Keratinocyte (primary cell): ENCODE measurements around the gene RB1. TPM values are rescaled to one million over a fixed set of nuclear protein-coding genes. Genes with fewer than 3 reads are reported as not detected.

Experiments
- DNase-seq: peaks from one replicate; pipeline ENCODE4 v3.0.0-alpha.2; 2011; ENCODE audit warnings: low read depth, missing footprints, low spot score
- FAIRE-seq: peaks from 2 replicates; lab custom pipeline; 2011; peaks lifted over from hg19 to GRCh38; lab: Jason Lieb, UNC
- H2AFZ ChIP-seq: 2 replicates; pipeline ENCODE4 v1.6.0; 2012; ENCODE audit warnings: low read length, control low read depth, inconsistent platforms; ENCODE audit not compliant: control insufficient read depth
- H3K27ac ChIP-seq: 2 replicates; pipeline ENCODE4 v1.5.1; 2011; ENCODE audit warnings: low read length; ENCODE audit not compliant: control insufficient read depth, insufficient read depth
- H3K27me3 ChIP-seq: 3 replicates; pipeline ENCODE4 v1.6.0; 2011; ENCODE audit warnings: low read length; ENCODE audit not compliant: control insufficient read depth, insufficient read depth; ENCODE audit errors: extremely low read depth
- H3K36me3 ChIP-seq, 2 experiments: 2 replicates in 1 of 2; 3 replicates in 1 of 2; pipeline ENCODE4 v1.5.1; 2011; ENCODE audit warnings: low read length in 2 of 2, mild to moderate bottlenecking in 1 of 2; ENCODE audit not compliant: control insufficient read depth in 2 of 2, insufficient read depth in 2 of 2; ENCODE audit errors: extremely low read depth in 1 of 2
- H3K4me1 ChIP-seq: 3 replicates; pipeline ENCODE4 v1.5.1; 2011; ENCODE audit warnings: low read length; ENCODE audit not compliant: control insufficient read depth, insufficient read depth; ENCODE audit errors: extremely low read depth
- H3K4me2 ChIP-seq: 3 replicates; pipeline ENCODE4 v1.6.0; 2011; ENCODE audit warnings: low read depth, low read length; ENCODE audit not compliant: control insufficient read depth, insufficient read depth; ENCODE audit errors: extremely low read depth
- H3K4me3 ChIP-seq, 3 experiments: fragments of 200-600 bp in 1 of 3; sonication (generic) in 1 of 3; 2 replicates in 2 of 3; 3 replicates in 1 of 3; pipeline ENCODE4 v1.5.1; 2011 to 2016; ENCODE audit warnings: low read length in 3 of 3, mild to moderate bottlenecking in 3 of 3, control low read depth in 2 of 3, inconsistent platforms in 1 of 3, low read depth in 1 of 3, mixed read lengths in 1 of 3, mixed run types in 1 of 3, moderate library complexity in 1 of 3; ENCODE audit not compliant: control insufficient read depth in 2 of 3, insufficient read depth in 2 of 3; ENCODE audit errors: extremely low read depth in 1 of 3
- H3K79me2 ChIP-seq: 2 replicates; pipeline ENCODE4 v1.6.0; 2012; ENCODE audit warnings: low read length; ENCODE audit not compliant: control insufficient read depth, insufficient read depth
- H3K9ac ChIP-seq: 3 replicates; pipeline ENCODE4 v1.6.0; 2011; ENCODE audit warnings: low read length; ENCODE audit not compliant: control insufficient read depth, insufficient read depth; ENCODE audit errors: extremely low read depth
- H3K9me1 ChIP-seq: 3 replicates; pipeline ENCODE4 v1.6.0; 2011; ENCODE audit warnings: low read length; ENCODE audit not compliant: control insufficient read depth, insufficient read depth; ENCODE audit errors: extremely low read depth
- H3K9me3 ChIP-seq: 2 replicates; pipeline ENCODE4 v1.5.1; 2012; ENCODE audit warnings: low read depth, low read length; ENCODE audit not compliant: control insufficient read depth
- H4K20me1 ChIP-seq: 3 replicates; pipeline ENCODE4 v1.6.0; 2011; ENCODE audit warnings: low read length; ENCODE audit not compliant: control insufficient read depth, insufficient read depth; ENCODE audit errors: extremely low read depth
- CTCF ChIP-seq, 3 experiments: IDR thresholded peaks in 1 of 3; conservative IDR thresholded peaks in 1 of 3; optimal IDR thresholded peaks in 1 of 3; 2 replicates in 2 of 3; 3 replicates in 1 of 3; pipeline versions ENCODE3 to v1.5.1; 2011; ENCODE audit warnings: low read length in 3 of 3, mild to moderate bottlenecking in 3 of 3, moderate library complexity in 2 of 3, control low read depth in 1 of 3, inconsistent platforms in 1 of 3; ENCODE audit not compliant: insufficient read depth in 2 of 3; ENCODE audit errors: extremely low read depth in 1 of 3
- EZH2 ChIP-seq: IDR thresholded peaks from one replicate; pipeline ENCODE4 v1.6.1; 2012; ENCODE audit warnings: inconsistent platforms, mild to moderate bottlenecking, low read length, moderate library complexity
- dilution Hi-C: fragments of 300-500 bp; cut with MboI; formaldehyde crosslinking; loops from one replicate; pipeline ENCODE4 v1.7.0; 2020; ENCODE audit warnings: low sequenced_read_pairs; ENCODE audit not compliant: extremely low pct_ligation_motif_present
- polyA plus RNA-seq, 5 experiments: library from polyadenylated mRNA; depleted of rRNA in 3 of 5; stranded (reverse) in 3 of 5; stranded (forward) in 1 of 5; unstranded in 1 of 5; fragments of >200 nt; gene quantifications; 1 replicate in 1 of 5; 2 replicates in 3 of 5; 3 replicates in 1 of 5; pipeline versions ENCODE4 v1.2.1 to v1.2.3, GENCODE V29; 2011 to 2012; ENCODE audit warnings: missing spikeins in 2 of 5, low read depth in 1 of 5, low replicate concordance in 1 of 5

Gene RB1
- polyA plus RNA-seq, 1 donor (not counting 4 experiments of a cell fraction or from before 2014, with no cell fraction given): 22.4 TPM

- FAIRE-seq: no peak
Measured at GRCh38 chr13:48311223-48311622, 7.7 kb downstream of the RB1 start.

GRCh38 chr13:48315969-48316650, 12.6 kb downstream of the RB1 start:
- no peak for FAIRE-seq

More at GRCh38 chr13:48311223-48311622, 7.7 kb downstream of the RB1 start:
- Histone ChIP-seq H3K4me2 (no peak overlapping the region), H3K36me3 (no peaks in the 10 kb centered on the region), H3K4me1 (peaks cover 2% of the 10 kb centered on the region), H2AFZ (no peak overlapping the region), H3K79me2 (peaks cover 26% of the 10 kb centered on the region), H3K9ac (no peak overlapping the region), H3K4me3 (no peak overlapping the region), H4K20me1 (no peaks in the 10 kb centered on the region), H3K27ac (no peak overlapping the region), H3K27me3 (no peaks in the 10 kb centered on the region), H3K9me1 (no peaks in the 10 kb centered on the region), H3K9me3 (no peaks in the 10 kb centered on the region)
- dilution Hi-C loops: no loop called here
- no peak for DNase-seq
- TF ChIP-seq CTCF (optimal IDR thresholded peaks at IDR 0.05 in 1 of 3, IDR thresholded peaks at IDR 0.05 in 1 of 3, conservative IDR thresholded peaks at IDR 0.05 in 1 of 3; ENCODE audit: extremely low read depth in 1 of 3, insufficient read depth in 2 of 3, low read length in 3 of 3) (no peak), EZH2 (no peak)

More at GRCh38 chr13:48315969-48316650, 12.6 kb downstream of the RB1 start:
- no peaks in the 10 kb centered on the region for H4K20me1 ChIP-seq
- H3K9me3 ChIP-seq: no peaks in the 10 kb centered on the region
- no peaks in the 10 kb centered on the region for H3K27me3 ChIP-seq
- peaks cover 2% of the 10 kb centered on the region for H3K4me1 ChIP-seq
- no peak overlapping the region for H3K4me2 ChIP-seq
- dilution Hi-C loops: no loop called here
- peaks cover 18% of the 10 kb centered on the region for H3K79me2 ChIP-seq
- H3K4me3 ChIP-seq: no peak overlapping the region
- no peak overlapping the region for H3K9ac ChIP-seq
- no peak overlapping the region for H3K27ac ChIP-seq
- TF ChIP-seq EZH2 (no peak), CTCF (optimal IDR thresholded peaks at IDR 0.05 in 1 of 3, IDR thresholded peaks at IDR 0.05 in 1 of 3, conservative IDR thresholded peaks at IDR 0.05 in 1 of 3; ENCODE audit: extremely low read depth in 1 of 3, insufficient read depth in 2 of 3, low read length in 3 of 3) (no peak)
- DNase-seq: no peak
- peaks cover 2 to 4% of the 10 kb centered on the region in 2 experiments for H3K36me3 ChIP-seq
- no peaks in the 10 kb centered on the region for H3K9me1 ChIP-seq
- no peak overlapping the region for H2AFZ ChIP-seq
